ENCODE results near the gene PRSS27.

The PRSS27 gene

DNA sequence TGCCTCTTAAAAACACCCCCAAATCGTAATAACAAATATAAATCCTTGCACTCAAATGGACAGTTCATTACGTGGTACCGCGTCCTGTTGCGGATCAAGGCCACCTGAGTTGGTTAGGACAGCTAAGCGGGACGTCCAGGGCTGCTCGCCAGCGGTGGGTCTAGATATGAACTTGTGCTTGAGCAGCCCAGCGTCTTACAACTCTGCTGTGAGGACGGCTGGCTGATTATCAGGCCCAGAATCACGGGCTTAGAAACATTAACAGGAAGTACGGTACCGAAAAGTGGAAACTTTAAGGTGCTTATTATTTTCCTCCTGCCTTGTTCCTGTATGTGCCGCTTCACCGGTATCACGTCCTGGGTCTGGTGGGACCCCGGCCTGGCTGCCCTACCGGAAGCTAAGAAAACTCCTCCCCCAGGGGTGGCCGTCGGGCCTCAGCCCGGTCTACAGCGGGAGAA lies 31.6 kb upstream of the PRSS27 start:
- no peak for DNase-seq (ENCODE audit: low spot score)

DNA sequence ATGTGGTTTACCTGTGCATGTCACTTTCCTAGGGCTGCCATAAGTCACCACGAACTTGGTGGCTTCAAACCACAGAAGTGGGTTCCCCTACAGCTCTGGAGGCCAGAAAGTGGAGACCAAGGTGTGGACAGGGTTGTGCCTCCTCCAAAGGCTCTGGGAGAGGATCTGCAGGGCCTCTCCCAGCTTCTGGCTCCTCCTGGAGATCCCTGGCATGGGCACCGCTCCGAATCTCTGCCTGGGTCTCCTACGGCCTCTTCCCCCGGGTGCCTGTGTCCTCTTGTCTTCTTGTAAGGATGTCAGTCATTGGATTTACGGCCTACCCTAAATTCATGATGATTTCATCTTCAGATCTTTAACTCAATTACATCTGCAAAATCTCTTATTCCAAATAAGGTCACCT lies 29.9 kb upstream of the PRSS27 start:
- no peak for DNase-seq (ENCODE audit: low spot score)

DNA sequence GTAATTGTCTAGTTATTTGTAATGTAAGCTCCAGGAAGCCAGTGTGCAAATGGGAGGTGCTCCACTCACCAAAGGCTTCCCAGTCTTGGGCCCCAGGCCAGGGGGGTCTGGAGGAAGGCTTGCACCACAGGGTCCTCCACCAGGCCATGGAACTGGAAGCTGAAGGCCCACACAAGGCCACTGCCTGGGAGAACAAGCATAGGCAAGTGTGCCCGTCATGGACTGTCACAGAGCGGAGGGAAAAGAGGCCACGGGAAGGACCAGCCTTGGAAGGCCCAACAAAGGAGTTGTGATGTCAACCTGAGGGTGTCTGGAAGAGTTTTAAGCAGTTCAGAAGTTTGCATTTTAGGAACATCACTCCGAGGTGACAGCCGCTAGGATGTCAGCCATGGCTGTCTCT lies 29.5 kb upstream of the PRSS27 start:
- DNase-seq (ENCODE audit: low spot score) = no peak

DNA sequence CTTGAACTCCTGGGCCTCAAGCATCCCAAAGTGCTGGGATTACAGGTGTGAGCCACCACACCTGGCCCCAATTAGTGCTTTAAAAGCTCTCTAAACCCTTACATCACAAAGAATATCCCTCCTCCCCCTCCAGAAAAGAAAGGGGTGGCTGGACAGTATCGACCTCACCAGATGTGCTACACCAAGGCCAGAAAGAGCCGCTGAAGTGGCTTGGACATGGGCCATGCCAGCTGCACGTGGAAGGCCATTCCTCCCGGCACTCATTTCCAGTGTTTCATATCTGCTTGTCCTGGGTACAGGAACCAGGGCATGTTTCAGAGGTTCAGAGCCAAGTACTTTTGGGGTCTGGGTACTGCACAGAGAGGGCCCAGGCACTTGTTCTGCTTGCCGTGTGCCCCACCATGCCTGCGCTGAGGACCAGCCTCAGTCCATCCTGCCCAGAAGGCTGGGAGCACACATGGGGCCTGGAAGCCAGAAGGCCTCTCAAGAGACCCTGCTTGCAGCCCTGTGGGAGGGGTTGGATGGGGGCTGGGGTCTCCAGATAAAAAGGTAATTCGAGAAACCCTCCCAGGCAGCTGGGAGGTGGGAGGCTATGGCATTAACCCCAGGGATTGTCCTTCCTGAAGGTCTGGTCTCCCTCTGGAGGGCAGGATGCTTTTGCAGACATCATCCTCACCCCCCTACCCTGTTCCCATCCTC lies 28.9 kb upstream of the PRSS27 start:
- no peak for DNase-seq (ENCODE audit: low spot score)

DNA sequence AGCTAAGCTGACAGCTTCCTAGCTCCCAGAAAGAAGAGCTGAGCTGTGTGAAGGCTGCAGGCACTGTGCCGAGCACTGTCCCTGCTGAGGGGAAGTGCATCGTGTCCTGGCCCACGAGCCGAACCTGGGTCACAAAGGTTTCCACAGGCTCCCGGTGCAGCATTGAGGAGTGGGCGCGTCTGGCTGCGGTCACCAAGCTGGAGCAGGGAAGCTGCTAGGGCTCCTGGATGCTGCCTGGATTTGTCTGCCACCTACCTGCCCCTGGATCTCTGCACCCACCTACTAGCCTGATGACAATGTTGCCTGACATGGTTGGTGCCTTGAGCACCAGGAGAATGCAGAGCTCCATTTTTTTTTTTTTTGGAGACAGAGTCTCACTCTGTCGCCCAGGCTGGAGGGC lies 25.9 kb upstream of the PRSS27 start:
- no peak for DNase-seq (ENCODE audit: low spot score)

DNA sequence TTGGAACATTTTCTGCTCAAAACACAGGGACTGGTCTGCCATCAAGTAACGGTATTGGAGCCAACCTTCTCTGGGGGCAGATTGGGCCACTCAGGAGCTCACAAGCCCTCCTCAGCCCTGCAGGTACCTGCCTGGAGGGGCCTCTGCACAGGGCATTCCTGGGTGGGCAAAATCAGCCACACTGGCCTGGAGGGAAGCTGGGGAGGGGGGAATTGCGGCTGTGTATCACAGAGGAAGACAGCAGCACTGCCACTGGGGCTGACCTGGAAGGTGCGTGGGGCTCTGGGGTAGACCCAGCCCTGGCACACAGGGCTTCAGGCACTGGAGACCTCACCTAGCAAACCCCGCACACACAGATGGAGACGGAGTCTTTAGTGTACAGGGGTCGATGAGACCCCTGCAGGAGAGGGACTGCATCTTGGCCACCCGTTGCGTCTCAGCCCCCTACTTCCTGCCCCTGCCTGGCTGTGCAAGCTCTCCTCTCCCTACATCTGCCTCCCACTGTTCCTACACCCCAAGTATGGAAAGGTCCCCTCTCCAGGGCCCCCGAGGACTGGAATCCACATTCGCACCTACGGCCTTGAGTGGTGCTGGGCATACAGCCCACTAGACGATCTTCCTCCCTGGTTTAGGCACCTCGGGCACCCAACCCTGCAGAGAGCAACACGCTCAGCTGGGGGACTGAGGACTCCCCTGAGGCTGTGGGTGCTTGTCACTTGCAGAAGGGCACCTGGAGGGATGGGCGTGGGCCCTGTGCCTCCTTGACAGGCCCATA lies 25.3 kb upstream of the PRSS27 start:
- DNase-seq (ENCODE audit: low spot score) = no peak

DNA sequence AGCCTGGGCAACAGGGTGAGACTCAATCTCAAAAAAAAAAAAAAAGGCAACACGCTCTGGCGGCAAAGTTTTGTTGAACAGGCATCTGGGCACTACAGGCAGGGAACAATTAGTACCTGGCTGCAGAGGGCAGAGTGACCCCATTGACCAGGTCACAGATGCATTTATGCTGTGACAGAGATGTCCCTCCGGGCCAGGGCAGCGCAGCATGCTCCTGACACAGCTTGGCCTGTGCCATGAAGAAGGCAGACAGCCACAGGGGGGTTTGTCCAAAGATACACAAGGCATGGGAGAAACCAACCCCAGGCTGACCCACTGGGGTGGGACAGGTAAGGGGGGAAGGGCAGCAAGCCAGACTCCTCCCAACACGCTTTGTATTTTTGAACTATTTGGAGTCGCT lies 24.7 kb upstream of the PRSS27 start:
- no peak for DNase-seq (ENCODE audit: low spot score)

DNA sequence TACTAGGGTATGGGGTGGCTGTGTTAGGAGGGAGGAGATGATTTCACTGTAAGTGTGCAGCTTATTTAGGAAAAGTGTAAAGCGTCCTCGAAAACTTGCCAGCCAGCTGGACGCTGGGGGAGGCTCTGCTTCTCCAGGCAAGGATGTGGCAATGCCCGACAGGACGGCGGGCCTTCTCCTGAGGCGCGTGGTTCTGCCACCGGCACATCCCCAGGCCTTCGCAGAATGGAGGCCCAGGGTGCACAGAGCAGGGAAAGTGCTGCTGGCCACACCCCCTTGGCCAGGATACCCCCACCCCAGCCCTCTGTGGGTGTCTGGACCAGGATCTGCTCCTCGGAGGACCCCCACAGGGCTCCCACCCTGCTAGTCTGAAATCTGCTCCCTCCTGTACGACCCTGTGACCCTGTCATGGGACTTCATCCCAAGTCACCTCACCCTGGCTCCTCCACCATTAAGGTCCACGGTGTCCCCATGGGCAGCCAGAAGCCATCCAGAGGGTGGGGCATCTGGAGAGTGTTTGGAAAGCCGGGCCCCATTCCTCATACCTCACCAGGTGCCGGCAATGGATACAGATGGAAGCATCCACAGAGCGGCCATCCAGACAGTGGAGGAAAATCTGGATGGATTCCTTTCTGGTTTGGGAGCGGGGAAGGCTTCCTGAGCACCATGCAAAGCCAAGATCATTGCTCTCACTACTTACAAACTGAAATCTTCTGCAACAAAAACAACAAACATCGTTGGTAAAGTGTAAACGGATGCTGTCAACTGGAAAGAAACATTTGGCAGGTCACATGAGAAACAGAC lies 23.2 kb upstream of the PRSS27 start:
- DNase-seq (ENCODE audit: low spot score) = no peak

DNA sequence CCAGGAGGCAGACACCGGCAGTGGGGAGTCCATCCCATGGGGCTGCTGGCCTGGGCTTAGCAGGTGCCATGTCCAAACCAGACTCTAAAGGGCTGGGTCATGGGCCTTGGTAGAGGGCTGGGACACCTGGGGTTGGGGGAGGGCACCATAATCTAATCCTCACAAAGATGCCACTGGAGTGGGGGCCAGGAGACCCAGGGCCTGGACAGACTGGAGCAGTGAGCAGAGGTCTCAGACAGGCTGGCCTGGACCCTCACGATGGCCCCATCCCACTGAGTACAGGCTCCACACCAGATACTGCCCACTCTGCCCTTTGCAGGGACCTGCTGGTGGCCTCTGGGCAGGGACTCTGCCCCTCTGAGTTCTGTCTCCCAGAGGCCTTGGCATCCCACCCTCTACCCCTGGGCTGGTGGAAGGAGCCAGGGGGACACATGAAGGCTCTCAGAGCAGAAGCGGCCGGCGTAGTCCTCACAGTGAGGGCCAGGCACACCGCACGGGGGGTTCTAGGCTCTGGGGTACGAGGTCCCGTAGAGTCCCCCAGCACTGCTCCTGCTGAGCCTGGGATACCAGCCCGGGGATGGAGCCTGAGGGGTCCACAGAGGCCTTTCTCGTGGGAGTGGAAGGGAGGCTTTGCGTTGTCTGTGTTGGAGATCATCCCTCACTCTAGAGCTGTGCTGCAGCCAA lies 22.4 kb upstream of the PRSS27 start:
- no peak for DNase-seq (ENCODE audit: low spot score)

DNA sequence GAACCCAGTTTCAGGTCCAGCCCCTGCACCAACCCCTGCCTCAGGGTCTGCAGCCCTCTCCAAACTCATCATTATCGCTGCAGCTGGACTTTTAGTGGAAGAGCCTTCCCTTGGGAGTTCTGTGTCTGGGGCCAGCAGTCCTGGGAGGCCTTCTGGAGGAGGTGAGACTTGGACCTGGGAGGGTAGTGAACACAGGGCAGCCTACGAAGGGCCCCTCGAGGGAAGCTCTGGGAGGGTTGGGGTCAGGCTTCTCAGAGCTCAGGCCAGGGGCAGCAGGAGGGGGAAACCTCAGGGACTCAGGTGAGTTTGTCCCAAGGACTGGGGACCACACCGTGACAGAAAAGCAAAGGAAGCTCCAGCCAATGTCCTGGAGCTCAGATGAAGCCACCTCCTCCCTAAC lies 21.1 kb upstream of the PRSS27 start:
- no peak for DNase-seq (ENCODE audit: low spot score)

DNA sequence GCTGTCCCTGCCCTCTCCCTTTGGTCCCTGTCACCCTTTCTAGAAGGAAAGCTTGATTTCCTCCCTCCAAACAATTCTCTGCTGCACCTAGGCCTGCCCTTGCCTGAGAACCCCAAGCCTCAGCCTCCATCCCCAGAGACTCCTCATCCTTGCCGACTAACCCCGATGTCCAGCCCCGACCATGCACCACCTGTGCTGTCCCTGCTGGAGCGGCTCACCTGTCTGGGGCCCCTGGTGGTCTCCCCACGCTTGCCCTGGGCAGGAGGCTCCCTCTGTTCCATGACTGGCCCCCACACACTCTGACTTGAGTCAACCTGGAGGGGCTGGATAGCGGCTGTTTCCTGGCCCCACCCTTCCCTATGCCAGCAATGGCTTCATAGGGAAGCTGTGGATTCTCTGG lies 20.5 kb upstream of the PRSS27 start:
- DNase-seq (ENCODE audit: low spot score) = no peak

DNA sequence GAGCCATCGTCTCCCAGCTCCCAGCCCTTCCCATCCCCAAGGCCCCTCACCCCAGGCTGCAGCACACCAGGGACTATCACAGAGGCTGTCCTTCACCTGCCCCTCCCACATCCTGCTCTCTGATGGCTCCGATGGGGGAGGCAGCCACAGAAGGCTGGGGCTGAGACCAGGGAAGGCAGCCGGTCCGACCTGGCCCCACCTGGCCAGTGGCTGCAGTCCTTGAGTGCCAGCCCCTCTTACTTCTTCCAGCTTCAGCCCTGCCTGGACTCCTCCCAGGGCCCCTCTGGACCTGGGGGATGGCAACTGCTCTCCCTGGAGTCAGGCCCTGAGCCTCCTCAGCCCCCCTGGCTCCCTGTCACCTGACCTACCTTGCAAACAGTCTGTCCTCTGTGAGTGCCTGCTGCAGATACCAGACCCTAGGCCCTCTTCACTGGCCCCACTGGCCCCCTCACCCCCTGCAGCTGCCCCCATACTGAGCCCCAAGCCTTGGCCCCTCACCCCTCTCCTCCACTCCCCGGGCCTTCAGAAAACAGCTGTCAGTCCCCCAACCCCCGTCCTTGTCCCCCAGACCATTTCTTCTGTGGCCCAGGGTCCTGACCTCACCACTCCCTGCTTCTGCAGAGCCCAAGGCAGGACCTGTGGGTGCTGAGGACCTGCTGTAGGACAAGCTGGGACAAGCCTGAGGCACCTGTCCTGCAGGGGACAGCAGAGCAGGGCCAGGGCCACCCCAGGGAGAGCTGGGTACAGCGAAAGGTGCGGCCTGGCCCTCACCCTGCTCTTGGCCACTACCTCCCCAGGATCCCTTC lies 19.8 kb upstream of the PRSS27 start:
- DNase-seq (ENCODE audit: low spot score) = no peak

DNA sequence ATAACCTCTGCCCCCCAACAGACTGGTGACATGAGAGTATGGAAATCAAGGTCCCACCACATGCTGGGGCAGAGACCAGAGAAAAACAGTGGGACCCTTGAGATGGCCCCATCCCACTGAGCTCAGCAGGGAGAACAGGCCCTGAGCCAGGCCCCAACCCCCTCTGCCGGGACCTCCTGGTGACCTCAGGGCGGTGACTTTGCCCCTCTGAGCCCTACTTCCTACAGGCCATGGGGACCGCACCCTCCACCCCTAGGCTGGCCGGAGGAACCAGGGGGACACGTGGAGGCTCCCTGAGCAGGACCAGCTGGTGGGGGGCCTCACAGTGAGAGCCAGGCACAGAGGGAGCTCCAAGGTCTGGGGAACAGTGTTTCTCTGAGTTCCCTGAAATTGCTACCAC lies 18.6 kb upstream of the PRSS27 start:
- DNase-seq (ENCODE audit: low spot score) = no peak

DNA sequence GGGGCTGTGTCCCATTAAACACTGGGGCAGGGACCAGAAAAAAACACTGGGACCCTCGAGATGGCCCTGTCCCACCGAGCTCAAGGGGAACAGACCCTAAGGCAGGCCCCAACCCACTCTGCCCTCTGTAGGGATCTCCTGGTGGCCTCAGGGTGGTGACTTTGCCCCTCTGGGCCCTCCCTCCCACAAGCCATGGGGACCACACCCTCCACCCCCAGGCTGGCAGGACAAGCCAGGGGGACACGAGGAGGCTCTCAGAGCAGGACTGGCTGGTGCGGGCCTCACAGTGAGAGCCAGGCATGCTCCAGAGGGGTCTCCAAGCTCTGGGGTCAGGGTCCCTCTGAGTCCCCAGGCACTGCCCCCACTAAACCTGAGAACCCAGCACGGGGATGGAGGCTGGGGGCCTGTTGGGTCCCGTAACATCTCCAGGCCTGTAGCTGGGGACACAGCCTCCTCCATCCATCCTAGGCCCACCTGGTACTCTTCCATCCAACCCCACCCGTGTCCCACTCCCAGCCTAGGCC lies 17.9 kb upstream of the PRSS27 start:
- no peak for DNase-seq (ENCODE audit: low spot score)

DNA sequence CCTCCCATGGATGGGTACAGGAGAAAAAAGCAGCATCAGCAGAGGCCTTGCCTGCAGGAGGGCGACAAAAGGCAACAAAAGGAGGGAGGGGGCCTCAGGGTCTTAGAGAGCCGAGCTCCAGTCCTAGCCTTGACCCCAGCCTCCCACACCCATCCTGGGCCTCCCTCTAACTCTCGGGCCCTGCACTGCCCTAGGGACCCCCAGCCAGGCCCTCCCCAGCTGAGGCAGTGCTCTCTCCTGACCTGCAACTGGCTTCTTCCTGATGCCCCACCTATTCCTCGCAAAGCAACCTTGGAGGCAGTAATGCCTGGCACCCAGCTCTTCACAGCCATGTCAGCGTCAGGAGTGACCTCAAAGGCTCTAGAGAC lies 17.2 kb upstream of the PRSS27 start:
- no peak for DNase-seq (ENCODE audit: low spot score)

DNA sequence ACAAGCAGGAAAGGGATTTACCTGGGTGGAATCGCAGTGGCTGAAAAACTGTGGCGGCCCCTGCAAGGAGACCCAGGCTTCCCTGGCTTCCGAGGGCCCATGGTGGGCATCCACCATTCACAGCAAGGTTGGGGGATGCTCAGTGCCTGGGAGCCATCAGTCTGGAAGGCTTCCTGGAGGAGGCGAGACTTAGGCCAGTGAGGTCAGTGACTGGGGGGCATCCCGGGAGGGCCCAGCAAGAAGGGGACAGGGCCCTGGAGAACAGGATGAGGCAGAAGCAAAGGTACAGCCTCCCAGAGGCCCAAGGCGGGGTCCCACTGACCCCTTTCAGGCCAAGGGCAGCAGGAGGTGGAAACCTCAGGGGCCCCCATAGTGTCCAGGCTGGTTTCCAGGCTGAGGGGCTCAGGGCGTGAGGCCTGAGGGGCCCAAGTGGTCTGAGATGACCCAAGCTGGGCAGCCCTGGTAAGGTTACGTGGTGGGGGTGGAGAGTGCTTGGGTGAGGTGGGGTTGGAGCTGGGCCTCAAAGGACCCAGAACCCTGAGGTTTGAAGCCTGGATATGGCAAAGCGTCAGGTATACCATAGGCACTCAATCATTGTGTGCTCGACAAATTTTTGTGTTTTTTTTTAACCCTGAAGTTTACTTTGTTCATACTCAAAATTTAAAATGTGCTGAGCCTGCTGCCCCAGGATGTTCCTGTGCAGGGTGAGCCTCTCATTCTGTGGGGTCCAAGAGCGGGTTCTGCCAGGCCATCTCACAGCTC lies 16.6 kb upstream of the PRSS27 start:
- DNase-seq (ENCODE audit: low spot score) = no peak

DNA sequence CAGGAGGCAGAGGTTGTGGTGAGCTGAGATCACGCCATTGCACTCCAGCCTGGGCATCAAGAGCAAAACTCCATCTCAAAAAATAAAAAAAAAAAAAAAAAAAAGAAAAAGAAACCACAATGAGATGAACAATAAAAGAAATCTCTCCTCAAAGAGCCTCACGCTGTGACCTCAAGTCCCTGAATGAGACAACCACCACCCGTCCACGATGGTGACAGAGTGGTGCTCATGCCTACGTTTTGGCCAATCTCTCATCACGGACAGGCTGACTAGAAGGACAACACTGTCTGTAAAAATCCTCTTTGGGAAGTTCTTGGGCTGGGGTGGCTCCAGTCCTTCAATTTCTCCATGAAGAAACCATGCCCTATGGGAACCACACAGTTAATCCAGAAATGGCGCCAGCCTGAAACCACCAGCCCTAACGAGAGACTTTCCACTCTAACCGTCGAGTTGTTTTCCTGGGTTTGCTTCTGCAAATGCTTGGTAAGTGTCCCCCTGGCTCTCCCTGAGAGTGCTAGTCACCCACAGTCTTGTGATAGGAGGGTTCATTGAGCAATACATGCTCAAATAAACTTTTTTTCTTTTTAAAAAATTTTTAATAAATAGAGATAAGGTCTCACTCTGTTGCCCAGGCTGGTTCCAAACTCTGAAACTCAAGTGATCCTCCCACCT lies 15.0 kb upstream of the PRSS27 start:
- DNase-seq (ENCODE audit: low spot score) = no peak

DNA sequence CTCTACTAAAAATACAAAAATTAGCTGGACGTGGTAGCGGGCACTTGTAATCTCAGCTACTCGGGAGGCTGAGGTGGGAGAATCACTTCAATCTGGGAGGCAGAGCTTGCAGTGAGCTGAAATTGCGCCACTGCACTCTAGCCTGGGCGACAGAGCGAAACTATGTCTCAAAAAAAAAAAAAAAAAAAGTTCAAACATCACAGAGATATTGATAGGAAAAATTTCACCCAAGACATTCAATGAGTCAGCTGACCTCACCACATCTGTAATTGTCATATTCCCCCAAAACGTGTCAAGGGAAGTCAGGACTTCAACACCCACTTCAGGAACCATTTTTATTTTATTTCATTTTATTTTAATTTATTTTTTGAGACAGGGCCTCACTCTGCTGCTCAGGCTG lies 8.0 kb upstream of the PRSS27 start:
- no peak for DNase-seq (ENCODE audit: low spot score)

DNA sequence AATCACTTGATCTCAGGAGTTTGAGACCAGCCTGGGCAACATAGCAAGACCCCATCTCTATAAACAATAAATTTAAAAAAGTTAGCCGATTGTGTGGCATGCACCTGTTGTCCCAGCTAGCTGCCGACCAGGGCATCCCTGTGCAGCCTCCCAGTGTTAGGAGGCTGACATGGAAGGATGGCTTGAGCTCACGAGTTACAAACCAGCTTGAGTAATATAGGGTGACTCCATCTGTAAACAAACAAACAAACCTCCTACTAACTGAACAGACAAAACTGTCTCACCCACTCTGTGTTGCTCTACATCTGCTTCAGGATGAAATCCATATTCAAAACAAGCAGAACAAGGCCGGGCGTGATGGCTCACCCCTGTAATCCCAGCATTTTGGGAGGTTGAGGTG lies 6.9 kb upstream of the PRSS27 start:
- DNase-seq (ENCODE audit: low spot score) = no peak

DNA sequence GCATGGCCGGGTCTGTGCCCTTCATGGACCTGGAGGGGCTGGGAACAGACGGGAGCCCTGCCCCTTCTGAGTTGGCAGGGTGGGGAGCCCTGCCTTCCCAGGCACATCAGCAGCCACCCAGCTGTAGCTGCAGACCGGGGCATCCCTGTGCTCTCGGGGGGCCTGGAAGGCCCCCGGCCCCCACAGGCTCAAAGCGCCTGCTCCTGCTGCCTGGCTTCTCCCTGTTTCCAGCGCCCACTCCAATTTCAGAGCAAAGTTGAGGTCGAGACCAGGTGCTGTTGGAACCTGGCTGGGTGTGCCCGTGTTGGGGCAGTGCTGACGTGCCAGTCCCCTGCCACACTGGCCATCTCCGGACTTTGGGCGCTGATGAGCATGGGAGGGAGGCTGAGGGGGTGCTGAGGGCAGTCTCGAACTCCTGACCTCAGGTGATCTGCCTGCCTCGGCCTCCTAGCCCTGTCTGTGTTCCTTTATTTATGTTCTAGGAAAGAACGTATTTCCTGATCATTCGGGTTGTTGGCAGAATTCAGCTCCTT lies 4.9 kb upstream of the PRSS27 start:
- DNase-seq (ENCODE audit: low spot score) = no peak

Data from hematopoietic multipotent progenitor cell treated with erythropoietin and hydrocortisone succinate and interleukin-3 and kit ligand, for 15 days (in vitro differentiated cells).